Neural progenitor cell (in vitro differentiated cells): ENCODE results near the gene CBX6.

Source experiments
- CTCF ChIP-seq: fragments of 200-600 bp; sonication (generic); IDR thresholded peaks from 2 replicates; pipeline ENCODE4 v1.5.1; 2017; ENCODE audit warnings: antibody characterized with exemption, mild to moderate bottlenecking
- EZH2 ChIP-seq: fragments of 200-600 bp; sonication (generic); IDR thresholded peaks from 2 replicates; pipeline ENCODE4 v1.6.1; 2017; ENCODE audit warnings: antibody characterized with exemption, mild to moderate bottlenecking, moderate library complexity
- EZH2phosphoT487 ChIP-seq: fragments of 200-600 bp; sonication (generic); IDR thresholded peaks from 2 replicates; pipeline ENCODE4 v1.6.1; 2017; ENCODE audit warnings: antibody characterized with exemption

- TF ChIP-seq CTCF (no peak), EZH2phosphoT487 (no peak), EZH2 (no peak)
Observed at GRCh38 chr22:38837414-38837928, 34.5 kb downstream of the CBX6 start.
